Activated CD8-positive, alpha-beta memory T cell treated with anti-CD3 and anti-CD28 coated beads, Interleukin-2, amount 50 U/mL, for 48 hours (primary cell): ENCODE data around the gene SNAP47.
A peak's percentile ranks its signal among the peaks of the same experiment; 100 is the strongest.
"Not testable (repeated sequence)": the region's sequence is repeated elsewhere in the genome, so short reads cannot be mapped to it uniquely, and the experiment has no call there.

Experiments used
- DNase-seq: peaks from one replicate; pipeline ENCODE4 v3.0.0-alpha.2; 2020

The SNAP47 gene

GRCh38 chr1:227734856-227735538 lies at the start of gene SNAP47, which contains the start of gene JMJD4:
Gene SNAP47 (plus strand): TSS chr1:227735435. CDS start chr1:227747737, 12,302 bp downstream.
Gene JMJD4 (minus strand): TSS chr1:227735302. CDS start chr1:227735273, 29 bp downstream.
- peak; percentile 98 for DNase-seq

- DNase-seq = no peak
Observed at GRCh38 chr1:227685807-227686206, 49.4 kb upstream of the SNAP47 start.

- no peak for DNase-seq
Observed at GRCh38 chr1:227697321-227697864, 37.8 kb upstream of the SNAP47 start.

GRCh38 chr1:227701631-227702030 lies 33.6 kb upstream of the SNAP47 start:
- not testable (repeated sequence) for DNase-seq

GRCh38 chr1:227707846-227708245 lies 27.4 kb upstream of the SNAP47 start:
- no peak for DNase-seq

- no peak for DNase-seq
Observed at GRCh38 chr1:227709451-227709850, 25.8 kb upstream of the SNAP47 start.

- not testable (repeated sequence) for DNase-seq
Observed at GRCh38 chr1:227710474-227710873, 24.8 kb upstream of the SNAP47 start.

- no peak for DNase-seq
Observed at GRCh38 chr1:227712648-227713047, 22.6 kb upstream of the SNAP47 start.

GRCh38 chr1:227718932-227719331 lies 16.3 kb upstream of the SNAP47 start:
- no peak for DNase-seq

- no peak for DNase-seq
Observed at GRCh38 chr1:227723474-227723873, 11.8 kb upstream of the SNAP47 start.

- no peak for DNase-seq
Observed at GRCh38 chr1:227725046-227725445, 10.2 kb upstream of the SNAP47 start.

- DNase-seq = no peak
Observed at GRCh38 chr1:227726318-227726717, 8.9 kb upstream of the SNAP47 start.

- DNase-seq = no peak
Observed at GRCh38 chr1:227726924-227727599, 8.2 kb upstream of the SNAP47 start.

GRCh38 chr1:227728059-227728891 lies 7.0 kb upstream of the SNAP47 start:
- peak; percentile 80 for DNase-seq

- no peak for DNase-seq
Observed at GRCh38 chr1:227728892-227729143, 6.4 kb upstream of the SNAP47 start.

GRCh38 chr1:227729144-227729880 lies 5.9 kb upstream of the SNAP47 start:
- DNase-seq = no peak

- peak; percentile 68 for DNase-seq
Observed at GRCh38 chr1:227729881-227730629, 5.2 kb upstream of the SNAP47 start.

- no peak for DNase-seq
Observed at GRCh38 chr1:227730630-227731151, 4.5 kb upstream of the SNAP47 start.

- DNase-seq = no peak
Observed at GRCh38 chr1:227731241-227731677, 4.0 kb upstream of the SNAP47 start.

- no peak for DNase-seq
Observed at GRCh38 chr1:227731696-227732585, 3.3 kb upstream of the SNAP47 start.
